Measurements from ENCODE around the gene KRTAP5-3. TPM values are rescaled to one million over a fixed set of nuclear protein-coding genes. Genes with fewer than 3 reads are reported as not detected.

KRTAP5-3 gene
- total RNA-seq, 4 donors from 2014 or later, result not detected

DNA sequence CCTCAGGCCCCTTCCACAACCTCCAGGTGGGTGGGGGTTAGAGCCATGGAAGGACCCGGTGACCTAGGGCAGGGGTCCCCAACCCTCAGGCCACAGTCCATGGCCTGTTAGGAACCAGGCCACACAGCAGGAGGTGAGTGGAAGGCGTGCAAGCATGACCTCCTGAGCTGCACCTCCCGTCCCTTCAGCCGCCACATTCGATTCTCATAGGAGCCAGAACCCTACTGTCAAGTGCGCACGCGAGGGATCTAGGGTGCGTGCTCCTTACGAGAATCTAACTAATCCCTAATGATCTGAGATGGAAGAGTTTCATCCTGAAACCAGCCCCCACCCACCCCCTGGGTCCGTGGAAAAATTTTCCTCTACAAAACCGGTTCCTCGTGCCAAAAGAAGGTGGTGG lies 17.3 kb upstream of the KRTAP5-3 start:
- WGBS, 2 donors, result 84 to 89% methylated on average over 12 to 13 of the region's 13 CpGs
- Histone ChIP-seq H3K4me1 (no peaks in the 10 kb centered on the region), H3K36me3 (no peaks in the 10 kb centered on the region), H3K27ac (no peak overlapping the region), H3K4me3 (no peak overlapping the region), H3K27me3 (peaks cover 0 to 23% of the 10 kb centered on the region in 2 donors), H3K9me3 (no peaks in the 10 kb centered on the region)
- DNase-seq (ENCODE audit: low spot score in 2 of 2), result no peak
- TF ChIP-seq POLR2A (IDR thresholded peaks at IDR 0.05), result no peak
- no peak for TF ChIP-seq EP300 (IDR thresholded peaks at IDR 0.05)
- TF ChIP-seq, protein P1, sequence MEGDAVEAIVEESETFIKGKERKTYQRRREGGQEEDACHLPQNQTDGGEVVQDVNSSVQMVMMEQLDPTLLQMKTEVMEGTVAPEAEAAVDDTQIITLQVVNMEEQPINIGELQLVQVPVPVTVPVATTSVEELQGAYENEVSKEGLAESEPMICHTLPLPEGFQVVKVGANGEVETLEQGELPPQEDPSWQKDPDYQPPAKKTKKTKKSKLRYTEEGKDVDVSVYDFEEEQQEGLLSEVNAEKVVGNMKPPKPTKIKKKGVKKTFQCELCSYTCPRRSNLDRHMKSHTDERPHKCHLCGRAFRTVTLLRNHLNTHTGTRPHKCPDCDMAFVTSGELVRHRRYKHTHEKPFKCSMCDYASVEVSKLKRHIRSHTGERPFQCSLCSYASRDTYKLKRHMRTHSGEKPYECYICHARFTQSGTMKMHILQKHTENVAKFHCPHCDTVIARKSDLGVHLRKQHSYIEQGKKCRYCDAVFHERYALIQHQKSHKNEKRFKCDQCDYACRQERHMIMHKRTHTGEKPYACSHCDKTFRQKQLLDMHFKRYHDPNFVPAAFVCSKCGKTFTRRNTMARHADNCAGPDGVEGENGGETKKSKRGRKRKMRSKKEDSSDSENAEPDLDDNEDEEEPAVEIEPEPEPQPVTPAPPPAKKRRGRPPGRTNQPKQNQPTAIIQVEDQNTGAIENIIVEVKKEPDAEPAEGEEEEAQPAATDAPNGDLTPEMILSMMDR (IDR thresholded peaks at IDR 0.05), result no peak

DNA sequence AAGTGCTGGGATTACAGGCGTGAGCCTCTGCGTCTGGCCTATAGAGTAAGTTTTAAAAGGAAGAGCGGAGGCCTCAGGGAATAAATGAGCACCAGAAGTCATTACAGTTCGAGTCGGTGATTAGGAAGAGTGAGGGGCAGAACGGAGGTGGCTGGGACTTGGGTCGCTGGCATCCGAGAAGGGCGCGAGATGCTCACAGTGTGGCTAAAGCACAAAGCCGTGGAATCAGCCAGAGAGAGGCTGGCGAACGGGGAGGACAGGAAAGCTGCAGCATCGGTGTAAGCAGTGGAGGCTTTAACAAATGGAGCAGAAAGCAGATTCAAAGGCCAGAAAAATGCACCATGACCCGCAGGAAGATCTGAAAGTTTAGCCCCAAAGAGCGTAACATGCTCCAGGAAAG lies 16.4 kb upstream of the KRTAP5-3 start:
- Histone ChIP-seq H3K36me3 (no peaks in the 10 kb centered on the region), H3K4me1 (no peaks in the 10 kb centered on the region), H3K27ac (no peak overlapping the region), H3K9me3 (no peaks in the 10 kb centered on the region), H3K27me3 (peaks cover 0 to 18% of the 10 kb centered on the region in 2 donors), H3K4me3 (no peak overlapping the region)
- TF ChIP-seq EP300 (IDR thresholded peaks at IDR 0.05), result no peak
- TF ChIP-seq, protein P1 (IDR thresholded peaks at IDR 0.05), result no peak
- no peak for TF ChIP-seq POLR2A (IDR thresholded peaks at IDR 0.05)
- 72% methylated on average over 16 of the region's 16 CpGs for WGBS, 2 donors
- DNase-seq (ENCODE audit: low spot score in 2 of 2), result no peak

DNA sequence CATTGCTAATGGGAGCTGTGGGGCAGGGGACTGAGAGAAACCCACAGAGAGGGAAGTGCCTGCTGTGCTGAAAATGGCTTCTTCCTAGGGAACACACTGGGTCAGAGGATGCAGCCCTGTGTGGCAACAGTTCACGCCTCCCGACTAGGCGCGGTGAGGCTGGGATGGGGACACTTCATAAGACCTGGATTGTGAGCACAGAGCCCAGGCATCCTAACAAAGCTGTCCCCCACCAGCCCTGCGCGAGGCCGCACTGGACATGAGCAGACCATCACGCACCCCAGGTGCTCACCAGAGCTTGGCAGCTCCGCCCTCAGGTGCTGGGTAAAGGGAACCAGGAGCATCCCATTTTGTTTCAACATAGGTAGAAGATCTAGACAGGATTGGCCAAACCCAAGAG lies 15.5 kb upstream of the KRTAP5-3 start:
- 87 to 91% methylated on average over 9 of the region's 9 CpGs for WGBS, 2 donors
- H3K27me3 ChIP-seq, result peaks cover 0 to 13% of the 10 kb centered on the region in 2 donors
- no peaks in the 10 kb centered on the region for H3K9me3 ChIP-seq
- H3K4me1 ChIP-seq, result no peaks in the 10 kb centered on the region
- H3K27ac ChIP-seq, result no peak overlapping the region
- H3K36me3 ChIP-seq, result no peaks in the 10 kb centered on the region
- DNase-seq (ENCODE audit: low spot score in 2 of 2), result no peak
- no peak overlapping the region for H3K4me3 ChIP-seq
- TF ChIP-seq POLR2A (IDR thresholded peaks at IDR 0.05) (no peak), EP300 (IDR thresholded peaks at IDR 0.05) (no peak)
- TF ChIP-seq, protein P1 (IDR thresholded peaks at IDR 0.05), result no peak

DNA sequence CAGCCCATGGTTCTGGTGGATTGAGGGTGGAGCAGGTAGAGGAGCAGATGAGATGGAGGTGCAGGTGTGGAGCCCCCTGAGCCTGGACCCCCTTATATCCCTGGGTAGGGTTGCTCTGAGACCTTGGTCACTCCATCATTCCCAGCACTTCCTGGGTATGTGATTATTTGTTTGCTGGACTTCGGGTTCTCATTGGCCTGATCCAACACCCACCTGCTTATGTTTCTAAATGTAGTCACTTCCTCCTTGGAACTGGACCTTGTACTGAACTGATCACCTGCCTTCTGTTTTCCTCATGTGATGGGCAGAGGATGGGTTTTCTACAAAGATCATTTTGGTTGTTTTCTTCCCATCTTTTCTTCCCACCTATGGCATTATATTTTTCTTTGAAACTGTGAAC lies 13.8 kb upstream of the KRTAP5-3 start, which contains the start of gene KRTAP5-4:
Gene KRTAP5-4, minus strand, starts transcription at position 53 of the 400 bp plus-strand sequence. Its CDS starts 45 bp downstream, at position 8.
- no peak for DNase-seq (ENCODE audit: low spot score in 2 of 2)
- WGBS, 2 donors, result 60 to 70% methylated on average over 1 of the region's 1 CpG
- H3K27me3 ChIP-seq, result peaks cover 0 to 16% of the 10 kb centered on the region in 2 donors

DNA sequence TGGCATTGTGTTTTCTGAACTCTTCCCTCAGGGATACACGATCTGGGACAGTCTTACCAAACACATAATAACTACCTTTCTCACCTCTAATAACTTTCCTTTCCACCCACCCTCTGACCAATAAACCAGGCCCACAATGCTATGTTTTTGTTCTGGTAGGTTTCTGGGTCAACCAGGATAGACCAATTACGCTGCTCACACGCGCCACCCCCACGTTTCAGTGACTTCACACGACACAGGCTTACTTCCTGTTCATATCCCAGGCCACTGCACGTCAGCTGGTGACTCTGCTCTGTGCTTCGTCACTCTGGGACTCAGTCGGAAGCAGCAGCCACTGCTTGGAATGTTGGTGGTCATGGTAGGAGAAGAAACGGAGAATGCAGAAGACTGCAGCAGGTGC lies 11.2 kb upstream of the KRTAP5-3 start:
- Histone ChIP-seq H3K4me1 (no peaks in the 10 kb centered on the region), H3K27ac (no peak overlapping the region), H3K4me3 (no peak overlapping the region), H3K9me3 (peaks cover 0 to 4% (median 0%) of the 10 kb centered on the region in 4 donors), H3K36me3 (no peaks in the 10 kb centered on the region), H3K27me3 (peaks cover 0 to 5% of the 10 kb centered on the region in 2 donors)
- no peak for DNase-seq (ENCODE audit: low spot score in 2 of 2)
- 33 to 34% methylated on average over 10 of the region's 10 CpGs for WGBS, 2 donors
- TF ChIP-seq POLR2A (IDR thresholded peaks at IDR 0.05), result no peak
- TF ChIP-seq EP300 (IDR thresholded peaks at IDR 0.05), result no peak
- TF ChIP-seq, protein P1 (IDR thresholded peaks at IDR 0.05), result no peak

More for the DNA sequence above, 13.8 kb upstream of the KRTAP5-3 start, which contains the start of gene KRTAP5-4:
- Histone ChIP-seq H3K4me3 (no peak within 1 kb of the TSS), H3K36me3 (no peaks in the 10 kb centered on the region), H3K9me3 (peaks cover 0 to 4% (median 0%) of the 10 kb centered on the region in 4 donors), H3K27ac (no peak within 1 kb of the TSS), H3K4me1 (no peaks in the 10 kb centered on the region)
- TF ChIP-seq, protein P1 (IDR thresholded peaks at IDR 0.05), result no peak
- TF ChIP-seq EP300 (IDR thresholded peaks at IDR 0.05) (no peak), POLR2A (IDR thresholded peaks at IDR 0.05) (no peak)
